GM12891 (cell line): ENCODE results near the gene AIDA.

Experiments
- PAX5 ChIP-seq: IDR thresholded peaks from 2 replicates; pipeline ENCODE4 v1.6.1; 2011; ENCODE audit warnings: low read length, moderate library complexity, mild to moderate bottlenecking; ENCODE audit not compliant: insufficient read depth, severe bottlenecking
- POLR2A ChIP-seq: IDR thresholded peaks from 2 replicates; pipeline ENCODE4 v1.6.1; 2011; ENCODE audit warnings: low read depth, low read length, control low read depth
- POLR2AphosphoS5 ChIP-seq: IDR thresholded peaks from 2 replicates; pipeline ENCODE4 v1.6.1; 2011; ENCODE audit warnings: low read depth, low read length, control low read depth
- POU2F2 ChIP-seq: IDR thresholded peaks from 2 replicates; pipeline ENCODE4 v1.6.1; 2011; ENCODE audit warnings: low read depth, mild to moderate bottlenecking, control low read depth, low read length, moderate library complexity
- SPI1 ChIP-seq: IDR thresholded peaks from 2 replicates; pipeline ENCODE4 v1.6.1; 2011; ENCODE audit warnings: low read depth, low read length, control low read depth
- TAF1 ChIP-seq: IDR thresholded peaks from 2 replicates; pipeline ENCODE4 v1.6.1; 2011; ENCODE audit warnings: low read depth, low read length, control low read depth

DNA sequence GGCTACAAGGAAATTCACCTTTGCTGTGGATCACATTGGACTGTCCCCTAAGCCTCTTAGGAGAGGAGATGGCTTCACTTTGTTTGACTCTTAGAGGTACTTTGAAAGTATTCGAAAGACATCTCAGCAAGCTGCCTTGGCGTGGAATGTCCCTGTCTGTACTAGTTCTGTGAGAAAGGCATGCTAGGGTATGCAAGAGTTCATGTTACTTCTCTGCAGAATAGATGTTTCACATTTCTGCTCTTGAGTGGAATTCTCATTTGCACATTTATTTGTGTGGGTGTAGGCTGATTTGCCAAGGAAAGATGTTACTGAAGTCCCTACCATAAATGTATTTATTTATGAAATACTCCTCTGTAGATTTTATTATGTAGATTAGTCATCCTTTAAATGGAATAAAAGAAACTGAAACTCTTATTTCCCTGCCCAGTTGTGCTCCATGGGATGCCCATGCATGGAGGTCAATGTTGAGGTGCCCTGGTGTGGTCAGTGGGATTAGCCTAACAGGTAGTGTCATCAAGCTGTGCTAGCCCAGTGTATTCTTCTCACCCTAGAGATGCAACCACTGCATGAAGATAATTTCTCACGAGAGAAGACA is 80.6 kb downstream of the AIDA start:
- TF ChIP-seq POLR2A (no peak), SPI1 (no peak), TAF1 (no peak), POLR2AphosphoS5 (no peak), PAX5 (no peak), POU2F2 (no peak)
